PFSK-1 (cell line): Measurements from ENCODE around the gene MFSD2B.

ENCODE experiments used
- FOXP2 ChIP-seq: optimal IDR thresholded peaks from 2 replicates; pipeline ENCODE3; 2011; ENCODE audit warnings: borderline replicate concordance, control low read depth, inconsistent platforms; ENCODE audit not compliant: insufficient read depth; ENCODE audit errors: extremely low read length, extremely low read depth
- POLR2AphosphoS5 ChIP-seq: IDR thresholded peaks from 2 replicates; pipeline ENCODE4 v1.6.1; 2012; ENCODE audit warnings: low read depth, mild to moderate bottlenecking, control low read depth, low read length, moderate library complexity
- REST ChIP-seq, 2 experiments: IDR thresholded peaks; 2 replicates each; pipeline versions ENCODE4 v1.6.1 to v1.8.0; 2011 to 2012; ENCODE audit warnings: low read depth in 2 of 2, low read length in 2 of 2, control low read depth in 1 of 2, inconsistent platforms in 1 of 2, mild to moderate bottlenecking in 1 of 2, moderate library complexity in 1 of 2; ENCODE audit not compliant: insufficient read depth in 1 of 2

- TF ChIP-seq REST (IDR thresholded peaks at IDR 0.05; ENCODE audit: insufficient read depth in 1 of 2, low read depth in 2 of 2, low read length in 2 of 2) (no peak), POLR2AphosphoS5 (no peak), FOXP2 (no peak)
These were observed 30.6 kb downstream of the MFSD2B start for GRCh38 chr2:24040511-24040910.
